ENCODE measurements around the gene PCDHGC3.

The PCDHGC3 gene

DNA sequence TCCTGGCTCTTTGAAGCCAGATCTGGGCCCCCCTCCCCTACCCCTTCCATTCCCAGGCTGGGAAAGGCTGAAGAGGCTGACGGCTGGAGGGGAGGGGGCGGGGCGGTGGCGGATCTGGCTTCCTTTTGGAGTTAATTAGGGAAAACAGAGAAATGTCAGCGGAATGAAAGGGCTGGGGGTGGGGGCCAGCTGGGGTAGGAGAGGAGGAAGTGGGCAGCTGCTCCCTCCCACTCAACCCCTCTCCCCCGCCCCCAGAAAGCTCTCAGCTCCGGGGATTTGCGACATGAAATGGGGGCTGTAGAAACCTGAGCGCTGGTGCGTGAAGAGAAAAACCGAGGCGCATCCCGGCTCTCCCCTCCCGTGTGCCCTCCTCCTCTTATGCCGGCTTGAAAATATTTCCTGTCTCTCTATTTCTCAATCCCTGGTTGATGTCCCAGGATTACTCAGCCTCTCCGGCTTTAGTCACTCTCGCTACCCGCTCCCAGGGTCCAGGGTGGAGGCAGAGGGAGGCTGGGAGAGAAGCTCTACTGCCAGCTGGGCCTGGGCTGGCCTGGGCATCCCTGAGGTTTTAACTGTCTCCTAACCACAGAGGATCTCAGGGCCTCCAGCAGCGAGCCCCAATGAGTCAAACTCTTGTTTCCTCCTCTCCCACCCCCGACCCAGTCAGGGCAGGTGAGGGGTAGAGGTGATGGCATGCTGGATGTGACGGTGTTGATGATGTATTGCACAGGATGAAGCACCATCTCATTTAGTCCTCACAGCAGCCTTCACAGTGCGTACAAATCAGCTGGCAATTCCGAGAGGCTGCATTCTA is 33.2 kb downstream of the PCDHGC3 start:
- no peak for DNase-seq

DNA sequence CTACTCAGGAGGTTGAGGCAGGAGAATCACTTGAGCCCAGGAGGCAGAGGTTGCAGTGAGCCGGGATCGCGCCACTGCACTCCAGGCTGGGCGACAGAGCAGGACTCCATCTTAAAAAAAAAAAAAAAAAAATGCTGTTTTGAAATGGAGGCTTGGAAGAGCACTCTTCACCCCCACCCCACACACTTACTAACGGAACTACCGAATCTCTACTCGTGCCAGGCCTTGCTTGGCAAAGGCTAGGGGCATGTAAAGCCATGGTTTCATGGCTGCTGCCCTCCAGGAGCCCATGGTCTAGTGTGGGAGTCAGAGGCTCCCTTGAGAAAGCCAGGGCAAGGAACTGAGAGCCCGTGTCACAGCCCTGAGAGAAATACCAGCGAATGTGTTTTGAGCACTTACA is 34.4 kb downstream of the PCDHGC3 start:
- no peak for DNase-seq

- no peak for DNase-seq
Observed at GRCh38 chr5:141510850-141511601, 35.3 kb downstream of the PCDHGC3 start.

DNA sequence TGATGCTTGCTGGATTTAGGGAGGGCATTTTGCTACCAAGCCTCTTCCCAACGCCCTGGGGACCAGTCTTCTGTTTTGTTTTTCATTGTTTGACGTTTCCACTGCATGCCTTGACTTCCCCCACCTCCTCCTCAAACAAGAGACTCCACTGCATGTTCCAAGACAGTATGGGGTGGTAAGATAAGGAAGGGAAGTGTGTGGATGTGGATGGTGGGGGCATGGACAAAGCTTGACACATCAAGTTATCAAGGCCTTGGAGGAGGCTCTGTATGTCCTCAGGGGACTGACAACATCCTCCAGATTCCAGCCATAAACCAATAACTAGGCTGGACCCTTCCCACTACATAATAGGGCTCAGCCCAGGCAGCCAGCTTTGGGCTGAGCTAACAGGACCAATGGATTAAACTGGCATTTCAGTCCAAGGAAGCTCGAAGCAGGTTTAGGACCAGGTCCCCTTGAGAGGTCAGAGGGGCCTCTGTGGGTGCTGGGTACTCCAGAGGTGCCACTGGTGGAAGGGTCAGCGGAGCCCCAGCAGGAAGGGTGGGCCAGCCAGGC is 36.1 kb downstream of the PCDHGC3 start:
- no peak for DNase-seq

DNA sequence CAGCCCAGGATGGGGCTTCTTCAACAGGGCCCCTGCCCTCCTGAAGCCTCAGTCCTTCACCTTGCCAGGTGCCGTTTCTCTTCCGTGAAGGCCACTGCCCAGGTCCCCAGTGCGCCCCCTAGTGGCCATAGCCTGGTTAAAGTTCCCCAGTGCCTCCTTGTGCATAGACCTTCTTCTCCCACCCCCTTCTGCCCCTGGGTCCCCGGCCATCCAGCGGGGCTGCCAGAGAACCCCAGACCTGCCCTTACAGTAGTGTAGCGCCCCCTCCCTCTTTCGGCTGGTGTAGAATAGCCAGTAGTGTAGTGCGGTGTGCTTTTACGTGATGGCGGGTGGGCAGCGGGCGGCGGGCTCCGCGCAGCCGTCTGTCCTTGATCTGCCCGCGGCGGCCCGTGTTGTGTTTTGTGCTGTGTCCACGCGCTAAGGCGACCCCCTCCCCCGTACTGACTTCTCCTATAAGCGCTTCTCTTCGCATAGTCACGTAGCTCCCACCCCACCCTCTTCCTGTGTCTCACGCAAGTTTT is 36.7 kb downstream of the PCDHGC3 start:
- DNase-seq, result peak; percentile 89

DNA sequence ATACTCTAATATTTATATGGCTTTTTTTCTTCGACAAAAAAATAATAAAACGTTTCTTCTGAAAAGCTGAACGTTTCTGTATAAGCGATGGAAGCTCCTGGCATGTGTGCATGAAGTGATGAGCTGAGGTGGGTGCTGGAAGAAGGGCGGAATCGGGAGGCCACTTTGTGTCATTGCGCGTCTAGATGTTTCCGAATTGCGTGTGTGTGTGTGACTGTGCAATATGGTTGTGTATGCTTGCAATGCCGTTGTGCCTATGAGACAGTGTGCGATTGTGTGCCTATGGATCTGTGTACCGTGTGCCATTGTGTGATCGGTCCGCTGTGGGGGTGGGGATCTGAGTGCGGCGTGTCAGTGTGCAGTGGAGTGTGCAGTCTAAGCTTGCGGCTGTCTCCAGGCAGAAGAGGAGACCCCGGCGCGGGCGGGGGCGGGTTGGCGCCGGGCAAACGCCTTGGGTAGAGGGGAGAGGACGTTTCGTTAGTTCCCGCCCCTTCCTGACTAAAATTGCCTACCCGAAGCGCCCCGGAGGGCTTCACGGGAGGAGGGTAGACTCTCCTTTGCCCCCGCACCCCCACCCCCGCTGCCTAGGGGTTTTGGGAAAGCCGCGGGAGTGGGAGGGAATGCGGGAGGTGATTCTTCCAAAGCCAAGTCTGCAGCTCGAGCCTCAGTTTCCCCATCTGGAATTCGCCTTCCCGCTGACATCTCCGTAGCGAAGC is 37.3 kb downstream of the PCDHGC3 start:
- DNase-seq, result peak; percentile 52

- DNase-seq, result peak; percentile 52
Observed at GRCh38 chr5:141513627-141514329, 38.0 kb downstream of the PCDHGC3 start.

DNA sequence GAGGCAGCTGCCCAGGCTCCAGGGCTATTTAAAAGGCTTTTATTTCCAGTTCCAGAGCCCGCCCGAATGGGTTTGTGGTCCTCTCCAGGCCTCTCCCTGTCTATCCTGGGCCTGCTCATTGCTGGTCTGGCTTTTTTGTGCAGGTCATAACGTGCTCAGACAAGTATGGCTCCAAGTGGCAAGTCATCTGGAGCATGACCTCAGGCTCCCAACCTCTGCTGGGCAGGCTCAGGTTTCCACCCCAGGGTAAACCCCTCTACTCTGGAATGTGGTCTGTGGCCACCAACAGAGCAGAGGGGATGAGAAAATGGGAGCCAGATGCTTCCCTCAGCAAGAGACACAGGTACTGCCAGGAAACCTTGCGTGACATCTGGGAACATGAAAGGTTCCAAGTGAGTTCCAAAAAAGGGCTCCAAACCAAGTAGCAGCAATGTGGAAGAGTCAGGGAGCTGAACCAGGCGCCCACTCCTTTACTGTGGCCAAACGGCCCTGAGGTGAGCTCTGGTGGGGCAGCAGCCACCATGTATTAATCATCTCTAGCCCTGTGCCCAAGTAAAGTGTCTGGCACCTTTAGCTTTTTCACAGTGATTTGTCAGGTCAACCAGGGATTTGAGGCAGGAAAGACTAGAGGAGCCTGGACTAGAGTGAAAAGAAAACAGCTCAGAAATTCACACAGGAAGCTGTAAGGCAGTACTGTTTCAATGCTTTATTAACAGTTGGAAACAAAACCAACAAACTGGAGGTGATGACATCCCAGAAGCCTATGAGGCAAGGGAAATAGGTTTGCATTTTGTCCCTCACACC is 38.8 kb downstream of the PCDHGC3 start:
- DNase-seq, result no peak

DNA sequence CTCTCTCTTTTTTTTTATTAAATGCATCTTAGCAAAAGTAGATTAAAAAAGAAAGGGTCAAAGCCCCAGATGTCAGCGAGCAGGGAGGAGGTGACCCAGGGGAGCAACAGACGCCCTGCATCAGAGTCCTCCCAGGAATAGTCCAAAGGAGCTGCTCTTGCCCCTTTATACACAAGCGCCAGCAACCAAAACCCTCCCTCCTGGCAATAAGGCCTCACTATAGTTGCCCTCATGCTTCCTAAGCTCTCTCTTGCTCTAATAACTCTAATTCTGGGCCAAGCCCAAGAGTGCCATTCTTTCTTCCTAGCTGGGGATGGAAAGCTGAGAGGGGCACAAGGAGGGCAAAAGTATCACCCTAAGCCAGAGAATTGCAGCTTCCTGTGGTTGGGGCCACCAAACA is 39.4 kb downstream of the PCDHGC3 start:
- DNase-seq, result no peak

GRCh38 chr5:141515946-141516671 is 40.3 kb downstream of the PCDHGC3 start:
- DNase-seq, result no peak

DNA sequence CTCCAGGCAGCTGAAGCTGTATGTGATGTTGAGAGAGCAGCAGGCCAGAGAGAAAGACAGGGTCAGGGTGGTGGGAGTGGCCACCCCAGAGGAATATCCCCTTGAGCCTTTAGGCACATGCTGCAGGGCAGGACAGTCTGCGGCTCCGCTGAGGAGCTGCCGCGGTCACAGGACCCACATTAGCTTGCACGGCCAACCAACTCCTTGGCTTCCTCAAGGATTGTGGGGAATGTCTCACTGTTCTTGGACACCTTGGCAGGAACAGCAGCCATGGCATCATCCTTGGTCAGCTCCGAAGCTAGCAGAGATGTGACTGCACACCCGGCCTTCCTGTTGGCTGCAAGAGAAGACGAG is 40.9 kb downstream of the PCDHGC3 start:
- no peak for DNase-seq

- no peak for DNase-seq
Observed at GRCh38 chr5:141517312-141517711, 41.5 kb downstream of the PCDHGC3 start.

- DNase-seq, result no peak
Observed at GRCh38 chr5:141517880-141518617, 42.3 kb downstream of the PCDHGC3 start.

DNA sequence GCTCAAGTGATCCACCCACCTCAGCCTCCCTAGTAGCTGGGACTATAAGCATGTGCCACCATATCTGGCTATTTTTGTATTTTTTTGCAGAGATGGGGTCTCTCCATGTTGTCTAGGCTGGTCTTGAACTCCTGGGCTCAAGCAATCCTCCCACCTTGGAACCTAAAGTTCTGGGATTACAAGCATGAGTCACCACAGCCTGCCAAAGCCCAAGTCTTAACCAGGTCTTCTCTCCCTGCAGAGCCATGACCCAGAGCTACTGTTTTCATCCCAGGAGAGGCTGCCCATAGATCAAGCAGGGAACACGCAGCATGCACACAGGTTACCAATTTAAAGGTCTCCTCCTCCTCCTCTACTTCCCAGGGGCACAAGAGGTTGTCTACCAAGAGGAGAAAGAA is 42.9 kb downstream of the PCDHGC3 start:
- DNase-seq, result no peak

- no peak for DNase-seq
Observed at GRCh38 chr5:141519605-141520565, 44.1 kb downstream of the PCDHGC3 start.

GRCh38 chr5:141521244-141521781 is 45.5 kb downstream of the PCDHGC3 start:
- no peak for DNase-seq

DNA sequence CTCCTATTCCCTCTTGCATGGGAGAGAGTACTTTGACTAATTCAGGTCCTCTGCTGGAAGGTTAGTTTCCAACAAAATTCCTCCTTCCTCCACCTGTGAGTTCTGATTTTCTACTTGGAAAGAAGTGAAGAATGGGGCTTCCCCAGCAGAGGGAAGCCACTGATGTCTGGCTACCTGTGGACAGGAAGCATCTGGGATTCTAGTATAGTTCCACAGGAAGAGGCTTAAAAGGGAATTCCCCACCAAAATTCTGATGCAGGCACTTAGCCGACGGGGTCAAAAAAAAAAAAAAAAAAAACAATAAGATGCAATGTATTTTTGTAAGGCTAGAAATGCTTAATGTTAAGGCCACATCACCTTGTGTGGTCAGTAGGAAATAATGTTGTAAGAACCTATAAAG is 46.5 kb downstream of the PCDHGC3 start:
- no peak for DNase-seq

DNA sequence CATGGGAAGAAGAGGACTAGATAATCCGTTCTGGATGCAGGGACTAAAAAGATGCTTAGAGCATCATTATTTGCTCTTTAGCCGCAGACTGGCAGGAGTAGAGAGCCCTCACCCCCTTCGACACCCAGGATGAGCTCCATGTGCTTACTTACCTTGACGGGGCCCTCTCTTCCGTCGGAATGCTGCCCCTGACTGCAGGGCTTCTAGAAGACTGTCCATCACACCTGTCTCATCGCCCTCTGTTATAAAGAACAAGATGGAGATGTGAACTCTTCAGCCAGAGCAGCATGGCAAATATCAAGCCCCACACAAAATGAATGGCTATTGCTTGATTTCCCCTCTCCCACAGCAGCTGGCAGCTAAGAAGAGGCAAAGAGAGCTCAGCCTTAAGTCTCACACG is 48.2 kb downstream of the PCDHGC3 start:
- no peak for DNase-seq
